Stimulated activated CD8-positive, alpha-beta memory T cell treated with anti-CD3 and anti-CD28 coated beads, Interleukin-7, amount 100 ng/mL, for 4 hours (primary cell): ENCODE results near the gene POMT1.
A peak's percentile ranks its signal among the peaks of the same experiment; 100 is the strongest.
"Not testable (repeated sequence)": the region's sequence is repeated elsewhere in the genome, so short reads cannot be mapped to it uniquely, and the experiment has no call there.

ENCODE experiments used
- DNase-seq, 2 donors: peaks; one replicate each; pipeline ENCODE4 v3.0.0-alpha.2; 2020; ENCODE audit warnings: low read depth in 2 of 2

POMT1 gene

GRCh38 chr9:131496844-131497405 is 5.8 kb upstream of the POMT1 start:
- no peak for DNase-seq

GRCh38 chr9:131499254-131499767 is 3.4 kb upstream of the POMT1 start:
- DNase-seq = no peak

- DNase-seq = peak; percentile 53
Observed at GRCh38 chr9:131500377-131500776, 2.3 kb upstream of the POMT1 start.

GRCh38 chr9:131500939-131501541 is 1.7 kb upstream of the POMT1 start:
- DNase-seq = peak; percentile 21 to 36

GRCh38 chr9:131503626-131504465 is 1.1 kb downstream of the POMT1 start:
- peak; percentile 30 to 33 for DNase-seq

- DNase-seq = no peak
Observed at GRCh38 chr9:131505012-131505411, 2.3 kb downstream of the POMT1 start.

- DNase-seq = no peak
Observed at GRCh38 chr9:131511416-131511815, 8.7 kb downstream of the POMT1 start.

- DNase-seq = no peak
Observed at GRCh38 chr9:131511880-131512279, 9.2 kb downstream of the POMT1 start.

GRCh38 chr9:131513177-131513576 is 10.5 kb downstream of the POMT1 start:
- no peak for DNase-seq

GRCh38 chr9:131515559-131516031 is 12.9 kb downstream of the POMT1 start:
- not testable (repeated sequence) for DNase-seq

- no peak for DNase-seq
Observed at GRCh38 chr9:131516100-131516499, 13.4 kb downstream of the POMT1 start.

- DNase-seq = no peak
Observed at GRCh38 chr9:131516930-131517329, 14.2 kb downstream of the POMT1 start.

GRCh38 chr9:131517761-131518190 is 15.1 kb downstream of the POMT1 start:
- no peak for DNase-seq

GRCh38 chr9:131518553-131518952 is 15.8 kb downstream of the POMT1 start:
- DNase-seq = no peak

GRCh38 chr9:131520503-131520902 is 17.8 kb downstream of the POMT1 start:
- DNase-seq = no peak

- no peak for DNase-seq
Observed at GRCh38 chr9:131521203-131521602, 18.5 kb downstream of the POMT1 start.

- no peak for DNase-seq
Observed at GRCh38 chr9:131521822-131522221, 19.1 kb downstream of the POMT1 start.

- DNase-seq = no peak
Observed at GRCh38 chr9:131522257-131523085, 19.8 kb downstream of the POMT1 start.

- DNase-seq = no peak
Observed at GRCh38 chr9:131523086-131523388, 20.3 kb downstream of the POMT1 start.

GRCh38 chr9:131523451-131524435 is 21.0 kb downstream of the POMT1 start:
- DNase-seq = no peak
